Stomach (tissue), 4 donors: ENCODE data around the gene PKIG.

ENCODE experiments used
- EP300 ChIP-seq: sonication (generic); formaldehyde crosslinking; IDR thresholded peaks from one replicate; pipeline ENCODE4 v1.6.1; 2017; ENCODE audit warnings: antibody characterized with exemption
- TF ChIP-seq, protein P1 (sequence below), 7 experiments: fragments of 450-650 bp in 4 of 7; fragments of 200-600 bp in 3 of 7; sonication (generic) in 3 of 7; IDR thresholded peaks; one replicate each; pipeline ENCODE4 v1.5.1; 2016 to 2019; ENCODE audit warnings: antibody characterized with exemption in 7 of 7, control low read depth in 2 of 7, mild to moderate bottlenecking in 1 of 7

- TF ChIP-seq, protein P1, sequence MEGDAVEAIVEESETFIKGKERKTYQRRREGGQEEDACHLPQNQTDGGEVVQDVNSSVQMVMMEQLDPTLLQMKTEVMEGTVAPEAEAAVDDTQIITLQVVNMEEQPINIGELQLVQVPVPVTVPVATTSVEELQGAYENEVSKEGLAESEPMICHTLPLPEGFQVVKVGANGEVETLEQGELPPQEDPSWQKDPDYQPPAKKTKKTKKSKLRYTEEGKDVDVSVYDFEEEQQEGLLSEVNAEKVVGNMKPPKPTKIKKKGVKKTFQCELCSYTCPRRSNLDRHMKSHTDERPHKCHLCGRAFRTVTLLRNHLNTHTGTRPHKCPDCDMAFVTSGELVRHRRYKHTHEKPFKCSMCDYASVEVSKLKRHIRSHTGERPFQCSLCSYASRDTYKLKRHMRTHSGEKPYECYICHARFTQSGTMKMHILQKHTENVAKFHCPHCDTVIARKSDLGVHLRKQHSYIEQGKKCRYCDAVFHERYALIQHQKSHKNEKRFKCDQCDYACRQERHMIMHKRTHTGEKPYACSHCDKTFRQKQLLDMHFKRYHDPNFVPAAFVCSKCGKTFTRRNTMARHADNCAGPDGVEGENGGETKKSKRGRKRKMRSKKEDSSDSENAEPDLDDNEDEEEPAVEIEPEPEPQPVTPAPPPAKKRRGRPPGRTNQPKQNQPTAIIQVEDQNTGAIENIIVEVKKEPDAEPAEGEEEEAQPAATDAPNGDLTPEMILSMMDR (IDR thresholded peaks at IDR 0.05), result no peak
- TF ChIP-seq EP300, result no peak
These were observed 60.8 kb downstream of the PKIG start for GRCh38 chr20:44643154-44643519.
